SK-N-SH treated with all-trans-retinoic acid at 6 μM for 48 hours (cell line): ENCODE data around the gene DLX5.

ENCODE experiments used
- ATAC-seq: fragments of 200-7000 bp; cut with Tn5 transposase; 3 replicates; pipeline ENCODE4 v1.9.1; 2020; ENCODE audit warnings: mild to moderate bottlenecking, moderate library complexity
- ARNTL ChIP-seq: fragments of 450-650 bp; formaldehyde crosslinking; IDR thresholded peaks from 2 replicates; pipeline ENCODE4 v1.5.0; 2020; ENCODE audit warnings: low read depth, mild to moderate bottlenecking, moderate library complexity, borderline replicate concordance
- BACH2 ChIP-seq: fragments of 250-450 bp; sonication (Bioruptor Pico); IDR thresholded peaks from 2 replicates; pipeline ENCODE4 v1.9.0; 2021; ENCODE audit warnings: mild to moderate bottlenecking, borderline replicate concordance
- CSDC2 ChIP-seq: fragments of 250-450 bp; sonication (Bioruptor Pico); IDR thresholded peaks from 2 replicates; pipeline ENCODE4 v1.5.0; 2020; ENCODE audit warnings: mild to moderate bottlenecking, moderate library complexity
- ESRRG ChIP-seq: fragments of 250-450 bp; sonication (Bioruptor Pico); IDR thresholded peaks from 2 replicates; pipeline ENCODE4 v1.6.1; 2021; ENCODE audit warnings: mild to moderate bottlenecking
- GLIS3 ChIP-seq: fragments of 250-450 bp; sonication (Bioruptor Pico); IDR thresholded peaks from 2 replicates; pipeline ENCODE4 v1.5.0; 2020; ENCODE audit warnings: mild to moderate bottlenecking, moderate library complexity
- ISL1 ChIP-seq: fragments of 250-450 bp; sonication (Bioruptor Pico); IDR thresholded peaks from 2 replicates; pipeline ENCODE4 v2.1.2; 2022; ENCODE audit warnings: mild to moderate bottlenecking, moderate library complexity
- OSR1 ChIP-seq: fragments of 250-450 bp; sonication (Bioruptor Pico); IDR thresholded peaks from 2 replicates; pipeline ENCODE4 v1.8.0; 2022; ENCODE audit warnings: moderate library complexity, mild to moderate bottlenecking, inconsistent platforms
- PPARA ChIP-seq: fragments of 250-450 bp; sonication (Bioruptor Pico); IDR thresholded peaks from 2 replicates; pipeline ENCODE4 v1.5.0; 2020; ENCODE audit warnings: mild to moderate bottlenecking, borderline replicate concordance
- RARB ChIP-seq: fragments of 250-450 bp; sonication (Bioruptor Pico); IDR thresholded peaks from 2 replicates; pipeline ENCODE4 v1.8.0; 2021; ENCODE audit warnings: mild to moderate bottlenecking, moderate library complexity
- SNAI2 ChIP-seq: fragments of 250-450 bp; sonication (Bioruptor Pico); IDR thresholded peaks from 2 replicates; pipeline ENCODE4 v1.5.0; 2020; ENCODE audit warnings: mild to moderate bottlenecking, moderate library complexity
- TCF4 ChIP-seq: fragments of 250-450 bp; sonication (Bioruptor Pico); IDR thresholded peaks from 2 replicates; pipeline ENCODE4 v1.8.0; 2021; ENCODE audit warnings: mild to moderate bottlenecking, moderate library complexity, borderline replicate concordance
- TOX ChIP-seq: fragments of 250-450 bp; sonication (Bioruptor Pico); IDR thresholded peaks from 2 replicates; pipeline ENCODE4 v1.8.0; 2021; ENCODE audit warnings: mild to moderate bottlenecking, moderate library complexity, borderline replicate concordance
- ZC3H10 ChIP-seq: fragments of 250-450 bp; sonication (Bioruptor Pico); IDR thresholded peaks from 2 replicates; pipeline ENCODE4 v1.5.1; 2021; ENCODE audit warnings: mild to moderate bottlenecking, moderate library complexity
- ZFP3 ChIP-seq: fragments of 250-450 bp; sonication (Bioruptor Pico); IDR thresholded peaks from 2 replicates; pipeline ENCODE4 v1.5.0; 2020; ENCODE audit warnings: mild to moderate bottlenecking, moderate library complexity
- ZFP30 ChIP-seq: fragments of 450-650 bp; formaldehyde crosslinking; IDR thresholded peaks from 2 replicates; pipeline ENCODE4 v1.5.0; 2022; ENCODE audit warnings: mild to moderate bottlenecking, moderate library complexity
- ZNF565 ChIP-seq: fragments of 450-650 bp; formaldehyde crosslinking; conservative IDR thresholded peaks from 2 replicates; pipeline ENCODE4 v1.5.0; 2020; ENCODE audit warnings: low read depth, mild to moderate bottlenecking, moderate library complexity
- ZNF70 ChIP-seq: fragments of 450-650 bp; formaldehyde crosslinking; IDR thresholded peaks from 2 replicates; pipeline ENCODE4 v1.5.0; 2020; ENCODE audit warnings: mild to moderate bottlenecking, moderate library complexity
- ZNF8 ChIP-seq: fragments of 450-650 bp; formaldehyde crosslinking; IDR thresholded peaks from 2 replicates; pipeline ENCODE4 v1.5.0; 2020; ENCODE audit warnings: mild to moderate bottlenecking, moderate library complexity
- TF ChIP-seq, protein P1 (sequence below): fragments of 250-450 bp; sonication (Bioruptor Pico); IDR thresholded peaks from 2 replicates; pipeline ENCODE4 v1.5.1; 2021; ENCODE audit warnings: mild to moderate bottlenecking, moderate library complexity
- TF ChIP-seq, protein P2 (sequence below): fragments of 250-450 bp; sonication (Bioruptor Pico); IDR thresholded peaks from 2 replicates; pipeline ENCODE4 v1.8.0; 2021; ENCODE audit warnings: low read depth, mild to moderate bottlenecking, moderate library complexity, borderline replicate concordance
- TF ChIP-seq, protein P3 (sequence below): fragments of 250-450 bp; sonication (Bioruptor Pico); IDR thresholded peaks from 2 replicates; pipeline ENCODE4 v1.5.0; 2020; ENCODE audit warnings: mild to moderate bottlenecking, moderate library complexity
- TF ChIP-seq, protein P4 (sequence below): fragments of 250-450 bp; sonication (Bioruptor Pico); IDR thresholded peaks from 2 replicates; pipeline ENCODE4 v1.5.1; 2020; ENCODE audit warnings: low read depth, mild to moderate bottlenecking, moderate library complexity
- TF ChIP-seq, protein P5 (sequence below): fragments of 250-450 bp; sonication (Bioruptor Pico); IDR thresholded peaks from 2 replicates; pipeline ENCODE4 v1.8.0; 2020; ENCODE audit warnings: mild to moderate bottlenecking, moderate library complexity, borderline replicate concordance

Gene DLX5

DNA sequence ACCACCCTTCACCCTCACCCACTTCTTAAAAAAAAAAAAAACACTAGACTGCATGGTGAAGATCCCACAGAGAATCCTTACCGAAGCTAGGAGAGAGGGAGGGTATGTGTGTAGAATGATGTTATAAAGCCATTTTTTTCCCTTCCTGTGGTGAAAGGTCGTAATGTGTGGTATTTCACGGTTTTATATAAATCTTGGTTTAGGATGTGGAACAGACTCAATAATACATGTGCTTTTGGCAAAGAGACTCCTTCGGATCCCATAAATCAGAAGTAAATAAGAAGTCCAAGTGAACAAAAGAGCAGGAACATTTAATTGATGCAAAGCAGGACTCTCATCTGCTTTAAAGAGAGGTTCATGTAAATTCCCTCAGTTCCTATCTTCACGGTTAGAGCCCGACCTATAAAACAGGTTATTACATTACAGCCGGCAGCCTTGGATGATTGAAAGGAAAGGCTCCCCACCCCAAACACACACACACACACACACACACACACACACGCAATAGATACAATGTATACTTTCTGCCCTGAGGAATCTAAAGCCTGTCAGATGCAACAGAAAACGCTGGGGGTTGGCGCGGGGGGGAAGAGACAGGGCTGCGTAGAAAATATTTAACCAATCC lies 8.8 kb downstream of the DLX5 start:
- peak; percentile 6; the same call in 1 of the 3 replicates for ATAC-seq
- no peak for TF ChIP-seq BACH2
- TF ChIP-seq SNAI2 (CRISPR knock-in tag): no peak
- TF ChIP-seq CSDC2: no peak
- TF ChIP-seq, protein P1, sequence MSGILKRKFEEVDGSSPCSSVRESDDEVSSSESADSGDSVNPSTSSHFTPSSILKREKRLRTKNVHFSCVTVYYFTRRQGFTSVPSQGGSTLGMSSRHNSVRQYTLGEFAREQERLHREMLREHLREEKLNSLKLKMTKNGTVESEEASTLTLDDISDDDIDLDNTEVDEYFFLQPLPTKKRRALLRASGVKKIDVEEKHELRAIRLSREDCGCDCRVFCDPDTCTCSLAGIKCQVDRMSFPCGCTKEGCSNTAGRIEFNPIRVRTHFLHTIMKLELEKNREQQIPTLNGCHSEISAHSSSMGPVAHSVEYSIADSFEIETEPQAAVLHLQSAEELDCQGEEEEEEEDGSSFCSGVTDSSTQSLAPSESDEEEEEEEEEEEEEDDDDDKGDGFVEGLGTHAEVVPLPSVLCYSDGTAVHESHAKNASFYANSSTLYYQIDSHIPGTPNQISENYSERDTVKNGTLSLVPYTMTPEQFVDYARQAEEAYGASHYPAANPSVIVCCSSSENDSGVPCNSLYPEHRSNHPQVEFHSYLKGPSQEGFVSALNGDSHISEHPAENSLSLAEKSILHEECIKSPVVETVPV (CRISPR knock-in tag): no peak
- no peak for TF ChIP-seq ISL1 (CRISPR knock-in tag)
- no peak for TF ChIP-seq ZNF70 (CRISPR knock-in tag)
- no peak for TF ChIP-seq ZC3H10 (CRISPR knock-in tag)
- TF ChIP-seq ZFP3: no peak
- TF ChIP-seq ZFP30 (CRISPR knock-in tag): no peak
- no peak for TF ChIP-seq TCF4 (CRISPR knock-in tag)
- TF ChIP-seq PPARA (CRISPR knock-in tag): no peak
- TF ChIP-seq ZNF565 (CRISPR knock-in tag): no peak

DNA sequence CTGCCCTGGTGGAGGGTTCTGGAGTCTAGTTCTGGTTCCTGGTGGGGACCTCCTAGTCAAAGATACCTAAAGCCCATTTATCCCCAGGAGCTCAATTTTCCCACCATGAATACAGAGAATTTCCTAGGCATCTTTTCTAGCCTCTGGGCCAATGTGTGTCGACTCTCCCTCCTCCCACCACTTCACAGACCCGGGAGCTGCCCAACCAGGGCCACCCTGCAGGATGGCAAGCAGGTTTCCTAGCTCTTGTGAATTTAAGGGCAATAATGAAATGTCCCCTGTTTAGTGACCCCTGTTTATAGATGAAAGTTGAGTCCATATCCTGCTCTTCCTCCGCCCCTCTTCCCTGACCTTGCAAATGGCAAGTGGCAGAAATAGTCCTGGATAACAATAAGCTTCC lies 9.4 kb downstream of the DLX5 start:
- TF ChIP-seq TOX (no peak), ZNF565 (CRISPR knock-in tag) (no peak), ZFP30 (CRISPR knock-in tag) (no peak), GLIS3 (no peak), ZNF8 (CRISPR knock-in tag) (no peak), ZNF70 (CRISPR knock-in tag) (no peak), TCF4 (CRISPR knock-in tag) (no peak), BACH2 (no peak)
- no peak for ATAC-seq

DNA sequence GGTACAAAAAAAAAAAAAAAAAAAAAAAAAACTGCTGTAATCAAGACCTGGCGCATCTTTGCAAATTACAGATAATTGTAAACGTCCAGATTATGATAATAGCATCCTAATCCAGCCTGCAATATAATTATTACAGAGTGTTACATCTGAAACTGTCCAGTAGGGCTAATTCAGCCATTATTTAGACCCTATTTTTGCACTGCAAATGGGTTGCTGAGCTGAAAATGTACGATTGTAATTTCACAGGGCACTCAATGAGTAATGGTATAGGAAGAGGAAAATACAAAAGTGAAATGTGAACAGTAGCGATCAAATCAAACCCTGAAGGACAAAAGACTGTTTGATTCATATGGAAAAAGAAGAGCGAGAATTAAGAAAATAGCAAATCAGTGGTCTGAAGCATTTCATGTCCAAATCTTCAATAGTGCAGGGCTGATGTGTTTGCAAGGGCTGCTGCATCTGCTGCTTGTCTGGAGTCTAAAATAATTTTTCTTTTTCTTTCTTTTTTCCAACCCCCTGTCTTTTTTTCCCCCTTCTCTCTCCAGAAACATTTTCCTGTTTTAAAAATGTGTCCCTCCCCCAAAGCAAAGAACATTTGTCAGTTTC lies 10.4 kb downstream of the DLX5 start:
- TF ChIP-seq, protein P2, sequence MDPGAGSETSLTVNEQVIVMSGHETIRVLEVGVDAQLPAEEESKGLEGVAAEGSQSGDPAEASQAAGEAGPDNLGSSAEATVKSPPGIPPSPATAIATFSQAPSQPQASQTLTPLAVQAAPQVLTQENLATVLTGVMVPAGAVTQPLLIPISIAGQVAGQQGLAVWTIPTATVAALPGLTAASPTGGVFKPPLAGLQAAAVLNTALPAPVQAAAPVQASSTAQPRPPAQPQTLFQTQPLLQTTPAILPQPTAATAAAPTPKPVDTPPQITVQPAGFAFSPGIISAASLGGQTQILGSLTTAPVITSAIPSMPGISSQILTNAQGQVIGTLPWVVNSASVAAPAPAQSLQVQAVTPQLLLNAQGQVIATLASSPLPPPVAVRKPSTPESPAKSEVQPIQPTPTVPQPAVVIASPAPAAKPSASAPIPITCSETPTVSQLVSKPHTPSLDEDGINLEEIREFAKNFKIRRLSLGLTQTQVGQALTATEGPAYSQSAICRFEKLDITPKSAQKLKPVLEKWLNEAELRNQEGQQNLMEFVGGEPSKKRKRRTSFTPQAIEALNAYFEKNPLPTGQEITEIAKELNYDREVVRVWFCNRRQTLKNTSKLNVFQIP (CRISPR knock-in tag): no peak
- TF ChIP-seq ZNF70 (CRISPR knock-in tag) (no peak), TOX (no peak), GLIS3 (no peak), RARB (CRISPR knock-in tag) (no peak), PPARA (CRISPR knock-in tag) (no peak), ZNF565 (CRISPR knock-in tag) (no peak), ESRRG (no peak), ZFP30 (CRISPR knock-in tag) (no peak), ZC3H10 (CRISPR knock-in tag) (no peak), ISL1 (CRISPR knock-in tag) (no peak), OSR1 (CRISPR knock-in tag) (no peak), ZNF8 (CRISPR knock-in tag) (no peak), ARNTL (CRISPR knock-in tag) (no peak), ZFP3 (no peak)
- TF ChIP-seq, protein P3, sequence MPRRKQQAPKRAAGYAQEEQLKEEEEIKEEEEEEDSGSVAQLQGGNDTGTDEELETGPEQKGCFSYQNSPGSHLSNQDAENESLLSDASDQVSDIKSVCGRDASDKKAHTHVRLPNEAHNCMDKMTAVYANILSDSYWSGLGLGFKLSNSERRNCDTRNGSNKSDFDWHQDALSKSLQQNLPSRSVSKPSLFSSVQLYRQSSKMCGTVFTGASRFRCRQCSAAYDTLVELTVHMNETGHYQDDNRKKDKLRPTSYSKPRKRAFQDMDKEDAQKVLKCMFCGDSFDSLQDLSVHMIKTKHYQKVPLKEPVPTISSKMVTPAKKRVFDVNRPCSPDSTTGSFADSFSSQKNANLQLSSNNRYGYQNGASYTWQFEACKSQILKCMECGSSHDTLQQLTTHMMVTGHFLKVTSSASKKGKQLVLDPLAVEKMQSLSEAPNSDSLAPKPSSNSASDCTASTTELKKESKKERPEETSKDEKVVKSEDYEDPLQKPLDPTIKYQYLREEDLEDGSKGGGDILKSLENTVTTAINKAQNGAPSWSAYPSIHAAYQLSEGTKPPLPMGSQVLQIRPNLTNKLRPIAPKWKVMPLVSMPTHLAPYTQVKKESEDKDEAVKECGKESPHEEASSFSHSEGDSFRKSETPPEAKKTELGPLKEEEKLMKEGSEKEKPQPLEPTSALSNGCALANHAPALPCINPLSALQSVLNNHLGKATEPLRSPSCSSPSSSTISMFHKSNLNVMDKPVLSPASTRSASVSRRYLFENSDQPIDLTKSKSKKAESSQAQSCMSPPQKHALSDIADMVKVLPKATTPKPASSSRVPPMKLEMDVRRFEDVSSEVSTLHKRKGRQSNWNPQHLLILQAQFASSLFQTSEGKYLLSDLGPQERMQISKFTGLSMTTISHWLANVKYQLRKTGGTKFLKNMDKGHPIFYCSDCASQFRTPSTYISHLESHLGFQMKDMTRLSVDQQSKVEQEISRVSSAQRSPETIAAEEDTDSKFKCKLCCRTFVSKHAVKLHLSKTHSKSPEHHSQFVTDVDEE (CRISPR knock-in tag): no peak
- TF ChIP-seq, protein P4, sequence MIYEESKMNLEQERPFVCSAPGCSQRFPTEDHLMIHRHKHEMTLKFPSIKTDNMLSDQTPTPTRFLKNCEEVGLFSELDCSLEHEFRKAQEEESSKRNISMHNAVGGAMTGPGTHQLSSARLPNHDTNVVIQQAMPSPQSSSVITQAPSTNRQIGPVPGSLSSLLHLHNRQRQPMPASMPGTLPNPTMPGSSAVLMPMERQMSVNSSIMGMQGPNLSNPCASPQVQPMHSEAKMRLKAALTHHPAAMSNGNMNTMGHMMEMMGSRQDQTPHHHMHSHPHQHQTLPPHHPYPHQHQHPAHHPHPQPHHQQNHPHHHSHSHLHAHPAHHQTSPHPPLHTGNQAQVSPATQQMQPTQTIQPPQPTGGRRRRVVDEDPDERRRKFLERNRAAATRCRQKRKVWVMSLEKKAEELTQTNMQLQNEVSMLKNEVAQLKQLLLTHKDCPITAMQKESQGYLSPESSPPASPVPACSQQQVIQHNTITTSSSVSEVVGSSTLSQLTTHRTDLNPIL: no peak
- TF ChIP-seq, protein P1 (CRISPR knock-in tag): no peak
- TF ChIP-seq, protein P5, sequence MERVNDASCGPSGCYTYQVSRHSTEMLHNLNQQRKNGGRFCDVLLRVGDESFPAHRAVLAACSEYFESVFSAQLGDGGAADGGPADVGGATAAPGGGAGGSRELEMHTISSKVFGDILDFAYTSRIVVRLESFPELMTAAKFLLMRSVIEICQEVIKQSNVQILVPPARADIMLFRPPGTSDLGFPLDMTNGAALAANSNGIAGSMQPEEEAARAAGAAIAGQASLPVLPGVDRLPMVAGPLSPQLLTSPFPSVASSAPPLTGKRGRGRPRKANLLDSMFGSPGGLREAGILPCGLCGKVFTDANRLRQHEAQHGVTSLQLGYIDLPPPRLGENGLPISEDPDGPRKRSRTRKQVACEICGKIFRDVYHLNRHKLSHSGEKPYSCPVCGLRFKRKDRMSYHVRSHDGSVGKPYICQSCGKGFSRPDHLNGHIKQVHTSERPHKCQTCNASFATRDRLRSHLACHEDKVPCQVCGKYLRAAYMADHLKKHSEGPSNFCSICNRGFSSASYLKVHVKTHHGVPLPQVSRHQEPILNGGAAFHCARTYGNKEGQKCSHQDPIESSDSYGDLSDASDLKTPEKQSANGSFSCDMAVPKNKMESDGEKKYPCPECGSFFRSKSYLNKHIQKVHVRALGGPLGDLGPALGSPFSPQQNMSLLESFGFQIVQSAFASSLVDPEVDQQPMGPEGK: no peak
- no peak for ATAC-seq
